Measurements from ENCODE around the gene GOLGA2. TPM values are rescaled to one million over a fixed set of nuclear protein-coding genes. Genes with fewer than 3 reads are reported as not detected.

Gene GOLGA2
- total RNA-seq, 1 experiment from 2014 or later, result 51.0 TPM

DNA sequence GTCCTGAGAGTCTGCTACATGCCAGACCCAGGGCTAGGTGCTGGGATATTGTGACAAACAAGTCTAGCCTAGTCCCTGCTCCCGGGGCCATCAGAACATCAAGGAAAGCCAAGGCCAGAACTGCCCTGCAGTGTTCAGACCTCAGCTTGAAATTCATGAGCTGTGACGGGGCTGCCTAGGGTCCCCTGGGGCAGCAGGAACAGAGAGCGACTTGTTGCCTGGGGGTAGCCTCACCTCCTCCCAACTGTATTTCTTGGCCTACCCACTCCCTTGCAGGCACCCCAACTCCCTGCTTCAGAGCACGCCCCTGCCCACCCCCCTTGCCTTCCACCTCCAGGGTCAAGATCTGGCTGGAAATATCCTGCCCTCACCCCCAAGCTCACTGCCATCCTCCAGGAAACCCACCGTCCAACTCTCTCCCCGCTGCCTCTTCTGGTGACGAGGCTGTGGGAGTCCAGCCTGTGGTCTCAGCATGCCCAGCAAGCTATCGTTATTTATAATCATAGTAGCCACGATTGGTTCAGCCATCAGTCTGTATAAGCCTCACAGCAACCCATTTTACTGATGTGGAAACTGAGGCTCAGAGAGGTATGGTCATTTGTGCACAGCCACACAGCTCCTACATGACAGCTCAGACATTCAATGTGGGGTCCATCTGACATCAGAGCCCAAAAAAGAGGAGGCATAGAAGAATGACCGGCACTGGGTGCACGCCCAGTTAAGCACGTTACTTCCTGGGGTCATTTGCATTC lies 61.9 kb downstream of the GOLGA2 start:
- H3K56ac ChIP-seq (ENCODE audit: insufficient read length, low read depth, low read length), result no peak overlapping the region
- H4K91ac ChIP-seq (ENCODE audit: insufficient read length, low read depth, low read length), result no peak overlapping the region
- H3K18ac ChIP-seq (ENCODE audit: insufficient read length, low read depth, low read length), result no peak overlapping the region
- no peak overlapping the region for H3K23ac ChIP-seq (ENCODE audit: insufficient read length, low read depth, low read length)
- H3K27ac ChIP-seq (ENCODE audit: insufficient read length, low read depth, low read length), result no peak overlapping the region
- H2BK20ac ChIP-seq (ENCODE audit: low read depth, low read length, poor library complexity, severe bottlenecking), result no peak overlapping the region
- H3K4me1 ChIP-seq (ENCODE audit: insufficient read depth, low read length), result no peaks in the 10 kb centered on the region
- H3K14ac ChIP-seq (ENCODE audit: insufficient read depth, low read length), result no peak overlapping the region
- peaks cover 4% of the 10 kb centered on the region for H4K20me1 ChIP-seq (ENCODE audit: control insufficient read depth, insufficient read depth, insufficient read length)
- Mint-ChIP-seq H3K4me1 (peaks cover 12 to 13% of the 10 kb centered on the region in 2 experiments), H3K27me3 (ENCODE audit: low read depth) (no peaks in the 10 kb centered on the region; the same call in 1 of the 2 replicates), H3K4me3 (no peak overlapping the region; a peak in 1 of 5 replicates), H3K9me3 (no peaks in the 10 kb centered on the region), H3K36me3 (ENCODE audit: insufficient read depth in 1 of 3, low read depth in 3 of 3) (peaks cover under 1 to 4% (median 2%) of the 10 kb centered on the region in 3 experiments; a peak in 6 of 7 replicates), H3K27ac (no peak overlapping the region; a peak in 1 of 7 replicates)
- no peak overlapping the region for H3K4me2 ChIP-seq (ENCODE audit: insufficient read depth, insufficient read length, low read length)
- H2BK15ac ChIP-seq (ENCODE audit: low read depth, low read length), result no peak overlapping the region
- H2BK120ac ChIP-seq (ENCODE audit: low read depth, low read length, poor library complexity, severe bottlenecking), result no peak overlapping the region
- WGBS (ENCODE audit: extremely low coverage, insufficient read length, low lambda C conversion rate), result no CpG with 5 or more reads among the region's 12 CpGs
- no peak overlapping the region for H2BK12ac ChIP-seq (ENCODE audit: insufficient read length, low read depth, low read length)
- H3K27me3 ChIP-seq (ENCODE audit: insufficient read depth, low read length), result no peaks in the 10 kb centered on the region
- H3K79me1 ChIP-seq (ENCODE audit: insufficient read depth, low read depth, low read length, poor library complexity, severe bottlenecking), result no peaks in the 10 kb centered on the region
- H2AFZ ChIP-seq (ENCODE audit: low read length), result no peak overlapping the region
- TF ChIP-seq, protein P1, sequence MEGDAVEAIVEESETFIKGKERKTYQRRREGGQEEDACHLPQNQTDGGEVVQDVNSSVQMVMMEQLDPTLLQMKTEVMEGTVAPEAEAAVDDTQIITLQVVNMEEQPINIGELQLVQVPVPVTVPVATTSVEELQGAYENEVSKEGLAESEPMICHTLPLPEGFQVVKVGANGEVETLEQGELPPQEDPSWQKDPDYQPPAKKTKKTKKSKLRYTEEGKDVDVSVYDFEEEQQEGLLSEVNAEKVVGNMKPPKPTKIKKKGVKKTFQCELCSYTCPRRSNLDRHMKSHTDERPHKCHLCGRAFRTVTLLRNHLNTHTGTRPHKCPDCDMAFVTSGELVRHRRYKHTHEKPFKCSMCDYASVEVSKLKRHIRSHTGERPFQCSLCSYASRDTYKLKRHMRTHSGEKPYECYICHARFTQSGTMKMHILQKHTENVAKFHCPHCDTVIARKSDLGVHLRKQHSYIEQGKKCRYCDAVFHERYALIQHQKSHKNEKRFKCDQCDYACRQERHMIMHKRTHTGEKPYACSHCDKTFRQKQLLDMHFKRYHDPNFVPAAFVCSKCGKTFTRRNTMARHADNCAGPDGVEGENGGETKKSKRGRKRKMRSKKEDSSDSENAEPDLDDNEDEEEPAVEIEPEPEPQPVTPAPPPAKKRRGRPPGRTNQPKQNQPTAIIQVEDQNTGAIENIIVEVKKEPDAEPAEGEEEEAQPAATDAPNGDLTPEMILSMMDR (conservative IDR thresholded peaks at IDR 0.05), result no peak
- H4K5ac ChIP-seq (ENCODE audit: insufficient read length, low read depth, low read length), result no peak overlapping the region
- H4K8ac ChIP-seq (replicated peaks; ENCODE audit: insufficient read length, low read depth, low read length), result no peak overlapping the region
- H3K9me3 ChIP-seq (ENCODE audit: control insufficient read depth, low read depth, low read length), result no peaks in the 10 kb centered on the region
- peaks cover 3% of the 10 kb centered on the region for H3K23me2 ChIP-seq (ENCODE audit: insufficient read length, low read depth, low read length, poor library complexity, severe bottlenecking)
- H2AK5ac ChIP-seq (ENCODE audit: insufficient read length, low read length), result no peak overlapping the region
- no peak overlapping the region for H3K9ac ChIP-seq (ENCODE audit: extremely low read depth, insufficient read length, low read length)
- H3T11ph ChIP-seq (ENCODE audit: low read length), result no peak overlapping the region
- no peak overlapping the region for H3K4ac ChIP-seq (ENCODE audit: low read depth, low read length)
- no peaks in the 10 kb centered on the region for H3K79me2 ChIP-seq (ENCODE audit: insufficient read depth, low read length)
- H2BK5ac ChIP-seq (ENCODE audit: insufficient read length, low read length), result no peak overlapping the region
- DNase-seq, result no peak
